SK-N-SH treated with all-trans-retinoic acid at 6 μM for 48 hours (cell line): ENCODE results near the gene EEF1AKMT3.

ENCODE experiments used
- ATAC-seq: fragments of 200-7000 bp; cut with Tn5 transposase; 3 replicates; pipeline ENCODE4 v1.9.1; 2020; ENCODE audit warnings: mild to moderate bottlenecking, moderate library complexity
- CREB5 ChIP-seq: fragments of 250-450 bp; sonication (Bioruptor Pico); IDR thresholded peaks from 2 replicates; pipeline ENCODE4 v1.5.1; 2020; ENCODE audit warnings: low read depth, mild to moderate bottlenecking, moderate library complexity
- CSDC2 ChIP-seq: fragments of 250-450 bp; sonication (Bioruptor Pico); IDR thresholded peaks from 2 replicates; pipeline ENCODE4 v1.5.0; 2020; ENCODE audit warnings: mild to moderate bottlenecking, moderate library complexity
- CSRNP3 ChIP-seq: fragments of 250-450 bp; sonication (Bioruptor Pico); IDR thresholded peaks from 2 replicates; pipeline ENCODE4 v1.5.1; 2021; ENCODE audit warnings: mild to moderate bottlenecking, moderate library complexity
- ESRRG ChIP-seq: fragments of 250-450 bp; sonication (Bioruptor Pico); IDR thresholded peaks from 2 replicates; pipeline ENCODE4 v1.6.1; 2021; ENCODE audit warnings: mild to moderate bottlenecking
- GLIS3 ChIP-seq: fragments of 250-450 bp; sonication (Bioruptor Pico); IDR thresholded peaks from 2 replicates; pipeline ENCODE4 v1.5.0; 2020; ENCODE audit warnings: mild to moderate bottlenecking, moderate library complexity
- PATZ1 ChIP-seq: fragments of 250-450 bp; sonication (Bioruptor Pico); IDR thresholded peaks from 2 replicates; pipeline ENCODE4 v1.8.0; 2020; ENCODE audit warnings: mild to moderate bottlenecking, moderate library complexity, borderline replicate concordance
- PPARA ChIP-seq: fragments of 250-450 bp; sonication (Bioruptor Pico); IDR thresholded peaks from 2 replicates; pipeline ENCODE4 v1.5.0; 2020; ENCODE audit warnings: mild to moderate bottlenecking, borderline replicate concordance
- SNAI2 ChIP-seq: fragments of 250-450 bp; sonication (Bioruptor Pico); IDR thresholded peaks from 2 replicates; pipeline ENCODE4 v1.5.0; 2020; ENCODE audit warnings: mild to moderate bottlenecking, moderate library complexity
- TCF4 ChIP-seq: fragments of 250-450 bp; sonication (Bioruptor Pico); IDR thresholded peaks from 2 replicates; pipeline ENCODE4 v1.8.0; 2021; ENCODE audit warnings: mild to moderate bottlenecking, moderate library complexity, borderline replicate concordance
- TOX ChIP-seq: fragments of 250-450 bp; sonication (Bioruptor Pico); IDR thresholded peaks from 2 replicates; pipeline ENCODE4 v1.8.0; 2021; ENCODE audit warnings: mild to moderate bottlenecking, moderate library complexity, borderline replicate concordance
- ZFP30 ChIP-seq: fragments of 450-650 bp; formaldehyde crosslinking; IDR thresholded peaks from 2 replicates; pipeline ENCODE4 v1.5.0; 2022; ENCODE audit warnings: mild to moderate bottlenecking, moderate library complexity
- ZNF565 ChIP-seq: fragments of 450-650 bp; formaldehyde crosslinking; conservative IDR thresholded peaks from 2 replicates; pipeline ENCODE4 v1.5.0; 2020; ENCODE audit warnings: low read depth, mild to moderate bottlenecking, moderate library complexity
- ZNF70 ChIP-seq: fragments of 450-650 bp; formaldehyde crosslinking; IDR thresholded peaks from 2 replicates; pipeline ENCODE4 v1.5.0; 2020; ENCODE audit warnings: mild to moderate bottlenecking, moderate library complexity
- TF ChIP-seq, protein P1 (sequence below): fragments of 250-450 bp; sonication (Bioruptor Pico); IDR thresholded peaks from 2 replicates; pipeline ENCODE4 v1.5.0; 2020; ENCODE audit warnings: mild to moderate bottlenecking, moderate library complexity

EEF1AKMT3 gene

GRCh38 chr12:57740656-57741412, 31.6 kb upstream of the EEF1AKMT3 start:
- ATAC-seq, result no peak
- no peak for TF ChIP-seq PPARA (CRISPR knock-in tag)

- no peak for ATAC-seq
- TF ChIP-seq PATZ1 (CRISPR knock-in tag), result no peak
- no peak for TF ChIP-seq ESRRG
- TF ChIP-seq GLIS3, result no peak
Measured at GRCh38 chr12:57741413-57741789, 31.0 kb upstream of the EEF1AKMT3 start.

- TF ChIP-seq ZNF70 (CRISPR knock-in tag), result no peak
- TF ChIP-seq ZFP30 (CRISPR knock-in tag), result no peak
- TF ChIP-seq, all 23 proteins: peak for 0
- no peak for ATAC-seq
Measured at GRCh38 chr12:57741844-57742738, 30.3 kb upstream of the EEF1AKMT3 start.

- no peak for ATAC-seq
- no peak for TF ChIP-seq ZNF565
- no peak for TF ChIP-seq PATZ1 (CRISPR knock-in tag)
- no peak for TF ChIP-seq CSRNP3 (CRISPR knock-in tag)
- no peak for TF ChIP-seq ZNF70 (CRISPR knock-in tag)
- TF ChIP-seq, protein P1, sequence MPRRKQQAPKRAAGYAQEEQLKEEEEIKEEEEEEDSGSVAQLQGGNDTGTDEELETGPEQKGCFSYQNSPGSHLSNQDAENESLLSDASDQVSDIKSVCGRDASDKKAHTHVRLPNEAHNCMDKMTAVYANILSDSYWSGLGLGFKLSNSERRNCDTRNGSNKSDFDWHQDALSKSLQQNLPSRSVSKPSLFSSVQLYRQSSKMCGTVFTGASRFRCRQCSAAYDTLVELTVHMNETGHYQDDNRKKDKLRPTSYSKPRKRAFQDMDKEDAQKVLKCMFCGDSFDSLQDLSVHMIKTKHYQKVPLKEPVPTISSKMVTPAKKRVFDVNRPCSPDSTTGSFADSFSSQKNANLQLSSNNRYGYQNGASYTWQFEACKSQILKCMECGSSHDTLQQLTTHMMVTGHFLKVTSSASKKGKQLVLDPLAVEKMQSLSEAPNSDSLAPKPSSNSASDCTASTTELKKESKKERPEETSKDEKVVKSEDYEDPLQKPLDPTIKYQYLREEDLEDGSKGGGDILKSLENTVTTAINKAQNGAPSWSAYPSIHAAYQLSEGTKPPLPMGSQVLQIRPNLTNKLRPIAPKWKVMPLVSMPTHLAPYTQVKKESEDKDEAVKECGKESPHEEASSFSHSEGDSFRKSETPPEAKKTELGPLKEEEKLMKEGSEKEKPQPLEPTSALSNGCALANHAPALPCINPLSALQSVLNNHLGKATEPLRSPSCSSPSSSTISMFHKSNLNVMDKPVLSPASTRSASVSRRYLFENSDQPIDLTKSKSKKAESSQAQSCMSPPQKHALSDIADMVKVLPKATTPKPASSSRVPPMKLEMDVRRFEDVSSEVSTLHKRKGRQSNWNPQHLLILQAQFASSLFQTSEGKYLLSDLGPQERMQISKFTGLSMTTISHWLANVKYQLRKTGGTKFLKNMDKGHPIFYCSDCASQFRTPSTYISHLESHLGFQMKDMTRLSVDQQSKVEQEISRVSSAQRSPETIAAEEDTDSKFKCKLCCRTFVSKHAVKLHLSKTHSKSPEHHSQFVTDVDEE (CRISPR knock-in tag), result no peak
- TF ChIP-seq CSDC2, result no peak
- no peak for TF ChIP-seq PPARA (CRISPR knock-in tag)
- TF ChIP-seq, all 23 proteins: peak for 0
Measured at GRCh38 chr12:57743769-57744168, 28.6 kb upstream of the EEF1AKMT3 start.

GRCh38 chr12:57744194-57744776, 28.1 kb upstream of the EEF1AKMT3 start:
- peak; percentile 48 for ATAC-seq

More at GRCh38 chr12:57744194-57744776, 28.1 kb upstream of the EEF1AKMT3 start:
- TF ChIP-seq TOX (CRISPR knock-in tag), result 0 out of 2 replicates have a peak, but pooled peaks have one; percentile 12
- TF ChIP-seq CSRNP3 (CRISPR knock-in tag), result 0 out of 2 replicates have a peak, but pooled peaks have one; percentile 25
- peak; percentile 62; the same call in 1 of the 2 replicates for TF ChIP-seq CREB5
- TF ChIP-seq PATZ1 (CRISPR knock-in tag), result peak; percentile 50; the same call in 1 of the 2 replicates
- TF ChIP-seq ZNF565, result peak; percentile 51; the same call in 1 of the 2 replicates
- TF ChIP-seq SNAI2 (CRISPR knock-in tag), result 0 out of 2 replicates have a peak, but pooled peaks have one; percentile 8
- 0 out of 2 replicates have a peak, but pooled peaks have one; percentile 45 for TF ChIP-seq ESRRG
- TF ChIP-seq ZFP30 (CRISPR knock-in tag), result no peak
- TF ChIP-seq TCF4 (CRISPR knock-in tag), result no peak
